Type B pancreatic cell (in vitro differentiated cells): ENCODE measurements around the gene CXCL11. TPM values are rescaled to one million over a fixed set of nuclear protein-coding genes. Genes with fewer than 3 reads are reported as not detected.

Source experiments
- DNase-seq: peaks from one replicate; pipeline ENCODE4 v3.0.0; 2021; ENCODE audit warnings: mixed read lengths; ENCODE audit not compliant: unreplicated experiment; ENCODE audit errors: extremely low spot score
- H3K27ac Mint-ChIP-seq: 2 replicates; pipeline ENCODE4 v1.8.0; 2021; ENCODE audit warnings: mild to moderate bottlenecking, mixed read lengths
- H3K27me3 Mint-ChIP-seq: 2 replicates; pipeline ENCODE4 v1.8.0; 2021; ENCODE audit warnings: mixed read lengths
- H3K36me3 Mint-ChIP-seq: 2 replicates; pipeline ENCODE4 v1.8.0; 2021; ENCODE audit warnings: mixed read lengths
- H3K4me1 Mint-ChIP-seq: one replicate; pipeline ENCODE4 v1.8.0; 2021; ENCODE audit warnings: mixed read lengths; ENCODE audit not compliant: unreplicated experiment
- H3K4me3 Mint-ChIP-seq: 2 replicates; pipeline ENCODE4 v1.8.0; 2021; ENCODE audit warnings: mild to moderate bottlenecking, mixed read lengths
- H3K9me3 Mint-ChIP-seq: 2 replicates; pipeline ENCODE4 v1.8.0; 2021; ENCODE audit warnings: mixed read lengths
- CTCF ChIP-seq: fragments of 200-600 bp; sonication (generic); conservative IDR thresholded peaks from 2 replicates; pipeline ENCODE4 v1.5.0; 2021; ENCODE audit warnings: antibody characterized with exemption, mild to moderate bottlenecking
- total RNA-seq: library from RNA; stranded (reverse); gene quantifications from 2 replicates; pipeline ENCODE4 v1.2.1, GENCODE V29; 2021; ENCODE audit warnings: low replicate concordance

CXCL11 gene
- total RNA-seq, 1 donor from 2014 or later, result not detected

GRCh38 chr4:76035141-76035540, 729 bp downstream of the CXCL11 start:
- H3K27me3 Mint-ChIP-seq, result peaks cover 9% of the 10 kb centered on the region
- TF ChIP-seq CTCF, result no peak

GRCh38 chr4:76029300-76029699, 6.6 kb downstream of the CXCL11 start:
- Mint-ChIP-seq H3K4me1 (peaks cover 3% of the 10 kb centered on the region), H3K36me3 (no peaks in the 10 kb centered on the region), H3K4me3 (no peak overlapping the region), H3K9me3 (no peaks in the 10 kb centered on the region), H3K27ac (no peak overlapping the region), H3K27me3 (peaks cover 20% of the 10 kb centered on the region)
- no peak for DNase-seq
- TF ChIP-seq CTCF, result no peak

More at GRCh38 chr4:76035141-76035540, 729 bp downstream of the CXCL11 start:
- H3K36me3 Mint-ChIP-seq, result no peaks in the 10 kb centered on the region
- H3K4me3 Mint-ChIP-seq, result no peak overlapping the region
- H3K27ac Mint-ChIP-seq, result no peak overlapping the region
- no peaks in the 10 kb centered on the region for H3K4me1 Mint-ChIP-seq
- no peaks in the 10 kb centered on the region for H3K9me3 Mint-ChIP-seq
- DNase-seq, result no peak

GRCh38 chr4:76028350-76028765, 7.5 kb downstream of the CXCL11 start:
- H3K4me1 Mint-ChIP-seq, result peaks cover 3% of the 10 kb centered on the region
- DNase-seq, result no peak
- peak overlapping the region; percentile 7 for H3K4me3 Mint-ChIP-seq
- TF ChIP-seq CTCF, result no peak
- H3K27ac Mint-ChIP-seq, result no peak overlapping the region
- no peaks in the 10 kb centered on the region for H3K36me3 Mint-ChIP-seq
- no peaks in the 10 kb centered on the region for H3K9me3 Mint-ChIP-seq
- peaks cover 21% of the 10 kb centered on the region for H3K27me3 Mint-ChIP-seq

GRCh38 chr4:76024065-76024464, 11.8 kb downstream of the CXCL11 start:
- no peaks in the 10 kb centered on the region for H3K36me3 Mint-ChIP-seq
- H3K27ac Mint-ChIP-seq, result no peak overlapping the region
- H3K9me3 Mint-ChIP-seq, result no peaks in the 10 kb centered on the region
- no peak overlapping the region for H3K4me3 Mint-ChIP-seq
- peaks cover 14% of the 10 kb centered on the region for H3K27me3 Mint-ChIP-seq
- no peak for DNase-seq
- TF ChIP-seq CTCF, result no peak
- peaks cover 3% of the 10 kb centered on the region for H3K4me1 Mint-ChIP-seq

GRCh38 chr4:76023389-76023788, 12.5 kb downstream of the CXCL11 start, which contains the start of gene CXCL10:
Gene CXCL10, minus strand, starts transcription at chr4:76023497. Its CDS starts 66 bp downstream, at chr4:76023431.
- no peak for TF ChIP-seq CTCF
- H3K4me3 Mint-ChIP-seq, result no peak within 1 kb of the TSS
- DNase-seq, result no peak
- H3K4me1 Mint-ChIP-seq, result no peaks in the 10 kb centered on the region
- H3K27ac Mint-ChIP-seq, result no peak within 1 kb of the TSS
- no peaks in the 10 kb centered on the region for H3K9me3 Mint-ChIP-seq
- no peaks in the 10 kb centered on the region for H3K36me3 Mint-ChIP-seq
- H3K27me3 Mint-ChIP-seq, result peaks cover 10% of the 10 kb centered on the region

GRCh38 chr4:76022677-76023076, 13.2 kb downstream of the CXCL11 start:
- Mint-ChIP-seq H3K36me3 (no peaks in the 10 kb centered on the region), H3K4me1 (no peaks in the 10 kb centered on the region), H3K4me3 (no peak overlapping the region), H3K9me3 (no peaks in the 10 kb centered on the region), H3K27me3 (peaks cover 8% of the 10 kb centered on the region), H3K27ac (no peak overlapping the region)
- TF ChIP-seq CTCF, result no peak
- DNase-seq, result no peak
